GM12801 (cell line): ENCODE measurements around the gene SNX2.

Source experiments
- CTCF ChIP-seq: IDR thresholded peaks from one replicate; pipeline ENCODE4 v1.5.1; 2011; ENCODE audit warnings: control low read depth; ENCODE audit not compliant: insufficient read length; ENCODE audit errors: extremely low read depth

The SNX2 gene

GRCh38 chr5:122863240-122863639, 88.4 kb downstream of the SNX2 start:
- TF ChIP-seq CTCF, result no peak

GRCh38 chr5:122863721-122864120, 88.8 kb downstream of the SNX2 start:
- no peak for TF ChIP-seq CTCF

- TF ChIP-seq CTCF, result no peak
These were observed 89.5 kb downstream of the SNX2 start for GRCh38 chr5:122864400-122864799.

- TF ChIP-seq CTCF, result no peak
These were observed 90.0 kb downstream of the SNX2 start for GRCh38 chr5:122864842-122865241.

GRCh38 chr5:122870219-122870856, 95.5 kb downstream of the SNX2 start:
- no peak for TF ChIP-seq CTCF

GRCh38 chr5:122871661-122872060, 96.8 kb downstream of the SNX2 start:
- TF ChIP-seq CTCF, result no peak

GRCh38 chr5:122874179-122874875, 99.4 kb downstream of the SNX2 start:
- no peak for TF ChIP-seq CTCF
